Esophagus muscularis mucosa (tissue), 3 donors: Measurements from ENCODE around the gene RNF175.

ENCODE experiments used
- POLR2A ChIP-seq: fragments of 450-650 bp; IDR thresholded peaks from one replicate; pipeline ENCODE4 v1.6.1; 2017; ENCODE audit warnings: antibody characterized with exemption, moderate library complexity, mild to moderate bottlenecking, low read depth
- TF ChIP-seq, protein P1 (sequence below), 3 experiments: fragments of 200-600 bp in 2 of 3; fragments of 450-650 bp in 1 of 3; sonication (generic) in 2 of 3; IDR thresholded peaks; one replicate each; pipeline ENCODE4 v1.5.1; 2017 to 2019; ENCODE audit warnings: antibody characterized with exemption in 3 of 3, mild to moderate bottlenecking in 2 of 3, moderate library complexity in 1 of 3

DNA sequence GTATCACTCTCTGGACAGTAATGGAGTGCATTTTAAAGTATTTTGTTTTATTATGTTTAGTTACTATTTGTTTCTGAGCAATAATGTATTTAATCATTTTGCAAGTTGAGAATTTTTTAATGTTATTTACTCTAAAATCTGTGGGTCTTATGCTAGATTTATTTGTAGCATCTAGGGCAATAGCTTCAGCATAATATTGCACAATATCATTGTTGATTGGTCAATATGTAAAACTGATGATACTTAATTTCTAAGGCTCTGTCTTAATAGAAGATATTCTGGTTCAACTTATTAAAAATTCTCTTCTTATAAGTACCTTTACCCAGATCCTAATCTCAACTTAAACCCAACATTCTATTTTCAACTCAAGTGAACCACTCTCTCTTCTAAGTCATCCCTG, 17.6 kb upstream of the RNF175 start:
- TF ChIP-seq, protein P1, sequence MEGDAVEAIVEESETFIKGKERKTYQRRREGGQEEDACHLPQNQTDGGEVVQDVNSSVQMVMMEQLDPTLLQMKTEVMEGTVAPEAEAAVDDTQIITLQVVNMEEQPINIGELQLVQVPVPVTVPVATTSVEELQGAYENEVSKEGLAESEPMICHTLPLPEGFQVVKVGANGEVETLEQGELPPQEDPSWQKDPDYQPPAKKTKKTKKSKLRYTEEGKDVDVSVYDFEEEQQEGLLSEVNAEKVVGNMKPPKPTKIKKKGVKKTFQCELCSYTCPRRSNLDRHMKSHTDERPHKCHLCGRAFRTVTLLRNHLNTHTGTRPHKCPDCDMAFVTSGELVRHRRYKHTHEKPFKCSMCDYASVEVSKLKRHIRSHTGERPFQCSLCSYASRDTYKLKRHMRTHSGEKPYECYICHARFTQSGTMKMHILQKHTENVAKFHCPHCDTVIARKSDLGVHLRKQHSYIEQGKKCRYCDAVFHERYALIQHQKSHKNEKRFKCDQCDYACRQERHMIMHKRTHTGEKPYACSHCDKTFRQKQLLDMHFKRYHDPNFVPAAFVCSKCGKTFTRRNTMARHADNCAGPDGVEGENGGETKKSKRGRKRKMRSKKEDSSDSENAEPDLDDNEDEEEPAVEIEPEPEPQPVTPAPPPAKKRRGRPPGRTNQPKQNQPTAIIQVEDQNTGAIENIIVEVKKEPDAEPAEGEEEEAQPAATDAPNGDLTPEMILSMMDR (IDR thresholded peaks at IDR 0.05), result no peak
- no peak for TF ChIP-seq POLR2A
